Urinary bladder (tissue), 4 donors: ENCODE measurements around the gene ARHGAP20. TPM values are rescaled to one million over a fixed set of nuclear protein-coding genes. Genes with fewer than 3 reads are reported as not detected.

Experiments used
- DNase-seq: peaks from one replicate; pipeline ENCODE4 v3.0.0-alpha.2; 2015; ENCODE audit errors: extremely low spot score
- H3K27ac ChIP-seq: one replicate; pipeline ENCODE4 v1.5.1; 2013; ENCODE audit warnings: low read depth, mild to moderate bottlenecking, moderate library complexity
- H3K36me3 ChIP-seq: one replicate; pipeline ENCODE4 v1.6.1; 2013; ENCODE audit warnings: mild to moderate bottlenecking, moderate library complexity; ENCODE audit not compliant: insufficient read depth
- H3K4me1 ChIP-seq: one replicate; pipeline ENCODE4 v1.6.1; 2013; ENCODE audit warnings: mild to moderate bottlenecking, moderate library complexity; ENCODE audit not compliant: insufficient read depth
- H3K4me3 ChIP-seq: one replicate; pipeline ENCODE4 v1.5.1; 2013; ENCODE audit warnings: low read depth, low read length
- WGBS: extraction: QIAGEN DNeasy Blood & Tissue Kit; methylation state at CpG from one replicate; pipeline ENCODE4 v1.1.7; 2013; 5-methylcytosine and 5-hydroxymethylcytosine counted together
- polyA plus RNA-seq: library from polyadenylated mRNA; stranded (reverse); fragments of 200-250 nt; gene quantifications from one replicate; pipeline ENCODE4 v1.2.3, GENCODE V29; 2013
- total RNA-seq: library from RNA; depleted of rRNA; stranded (reverse); fragments of >200 nt; gene quantifications from one replicate; pipeline ENCODE4 v1.2.3, GENCODE V29; 2014
- donor health status: healthy with polysubstance abuse.
- donor health status: healthy.

ARHGAP20 gene
- total RNA-seq (23.0 TPM), polyA plus RNA-seq (5.7 TPM)

GRCh38 chr11:110711776-110712658 lies at the start of gene ARHGAP20:
TSS of gene ARHGAP20 (minus strand) at chr11:110712437. CDS start at chr11:110712231, 206 bp downstream.
- no peaks in the 10 kb centered on the region for H3K36me3 ChIP-seq
- under 1% methylated on average over 107 of the region's 109 CpGs for WGBS
- peak within 1 kb of the TSS; percentile 64 for H3K27ac ChIP-seq
- no peak for DNase-seq
- peak within 1 kb of the TSS; percentile 50 for H3K4me3 ChIP-seq
- H3K4me1 ChIP-seq: no peaks in the 10 kb centered on the region

- no peak for DNase-seq
- Histone ChIP-seq H3K4me1 (no peaks in the 10 kb centered on the region), H3K27ac (no peak overlapping the region), H3K36me3 (no peaks in the 10 kb centered on the region), H3K4me3 (no peak overlapping the region)
- 81% methylated on average over 1 of the region's 1 CpG for WGBS
Observed at GRCh38 chr11:110761991-110762390, 49.8 kb upstream of the ARHGAP20 start.

GRCh38 chr11:110761131-110761530 lies 48.9 kb upstream of the ARHGAP20 start:
- no peak overlapping the region for H3K27ac ChIP-seq
- WGBS: 97% methylated on average over 2 of the region's 2 CpGs
- H3K4me1 ChIP-seq: no peaks in the 10 kb centered on the region
- H3K4me3 ChIP-seq: no peak overlapping the region
- DNase-seq: no peak
- no peaks in the 10 kb centered on the region for H3K36me3 ChIP-seq

- Histone ChIP-seq H3K4me3 (no peak overlapping the region), H3K4me1 (no peaks in the 10 kb centered on the region), H3K36me3 (no peaks in the 10 kb centered on the region), H3K27ac (peak overlapping the region; percentile 10)
- WGBS: 14% methylated on average over 3 of the region's 3 CpGs
- no peak for DNase-seq
Observed at GRCh38 chr11:110759972-110760381, 47.7 kb upstream of the ARHGAP20 start.

DNA sequence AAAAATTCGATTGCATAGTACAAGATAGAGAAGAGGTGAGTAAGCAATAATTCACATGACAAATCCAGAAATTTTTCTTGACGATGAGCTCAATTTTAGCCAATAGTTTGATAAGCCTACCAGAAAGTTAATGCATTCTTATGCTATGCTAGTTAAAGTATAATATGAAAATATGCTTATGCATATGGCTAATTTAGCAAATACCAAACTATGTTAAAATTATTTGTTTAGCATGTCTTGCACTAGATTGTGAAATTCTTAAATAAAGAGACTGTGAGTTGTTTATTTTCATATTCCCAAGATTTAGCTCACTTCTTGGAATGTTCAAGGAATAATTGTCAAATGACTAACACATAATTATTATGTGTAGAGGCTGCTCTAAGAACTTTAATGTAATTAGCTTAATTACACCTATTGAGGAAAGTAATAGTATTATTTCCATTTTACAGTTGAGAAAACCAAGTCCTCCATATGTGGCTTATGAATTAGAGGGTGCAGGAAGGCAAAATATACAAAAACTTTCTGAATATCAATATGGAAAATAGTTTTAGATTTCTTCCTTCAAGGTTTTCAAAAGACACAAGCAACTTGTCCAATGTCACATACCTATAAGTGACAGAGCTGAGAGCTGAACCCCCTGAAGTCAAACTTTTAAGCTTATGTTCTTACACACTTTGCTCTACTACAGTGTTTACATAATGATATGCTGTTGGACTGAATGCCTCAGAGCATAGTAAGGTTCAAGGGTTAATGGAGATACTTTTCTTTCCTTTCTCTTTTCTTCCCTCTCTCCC lies 45.9 kb upstream of the ARHGAP20 start:
- H3K27ac ChIP-seq: no peak overlapping the region
- WGBS: 83% methylated on average over 2 of the region's 2 CpGs
- no peak overlapping the region for H3K4me3 ChIP-seq
- H3K4me1 ChIP-seq: no peaks in the 10 kb centered on the region
- DNase-seq: no peak
- no peaks in the 10 kb centered on the region for H3K36me3 ChIP-seq

- no peaks in the 10 kb centered on the region for H3K4me1 ChIP-seq
- H3K27ac ChIP-seq: no peak overlapping the region
- DNase-seq: no peak
- WGBS: 77% methylated on average over 5 of the region's 5 CpGs
- no peak overlapping the region for H3K4me3 ChIP-seq
- no peaks in the 10 kb centered on the region for H3K36me3 ChIP-seq
Observed at GRCh38 chr11:110757066-110757465, 44.8 kb upstream of the ARHGAP20 start.

DNA sequence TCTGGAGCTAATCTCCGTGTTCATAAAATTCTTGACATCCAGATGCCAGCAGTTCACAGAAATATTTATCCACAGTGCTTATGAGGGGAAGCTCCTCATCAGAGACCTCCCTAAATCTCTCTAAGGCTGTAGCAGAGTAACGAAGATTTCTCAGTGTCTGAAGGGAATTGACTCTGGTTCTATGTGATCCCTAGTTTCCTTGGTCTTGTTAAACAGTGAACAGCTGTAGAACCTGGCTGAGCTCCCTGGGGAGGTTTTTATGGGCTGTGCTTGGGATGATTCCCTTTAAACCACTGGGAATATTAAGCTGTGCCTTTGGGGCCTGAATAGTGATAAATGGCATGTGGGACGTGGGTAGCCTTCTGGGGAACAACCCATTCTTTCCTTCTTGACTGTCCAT lies 43.7 kb upstream of the ARHGAP20 start:
- no peak overlapping the region for H3K4me3 ChIP-seq
- H3K4me1 ChIP-seq: no peaks in the 10 kb centered on the region
- WGBS: 27% methylated on average over 3 of the region's 3 CpGs
- H3K27ac ChIP-seq: no peak overlapping the region
- H3K36me3 ChIP-seq: no peaks in the 10 kb centered on the region
- DNase-seq: no peak

DNA sequence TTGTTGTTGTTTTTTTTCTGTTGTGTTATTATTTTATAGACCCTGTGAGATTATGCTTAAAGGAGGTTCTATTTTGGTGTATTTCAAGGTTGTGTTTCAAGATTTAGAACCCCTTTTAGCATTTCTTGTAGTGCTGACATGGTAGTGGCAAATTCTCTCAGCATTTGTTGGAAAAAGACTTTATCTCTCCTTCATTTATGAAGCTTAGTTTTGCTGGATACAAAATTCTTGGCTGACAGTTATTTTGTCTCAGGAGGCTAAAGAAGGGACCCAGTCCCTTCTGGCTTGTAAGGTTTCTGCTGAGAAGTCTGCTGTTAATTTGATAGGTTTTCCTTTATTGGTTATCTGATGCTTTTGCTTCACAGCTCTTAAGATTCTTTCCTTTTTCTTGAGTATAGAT lies 40.7 kb upstream of the ARHGAP20 start:
- DNase-seq: no peak
- no peaks in the 10 kb centered on the region for H3K36me3 ChIP-seq
- no peaks in the 10 kb centered on the region for H3K4me1 ChIP-seq

GRCh38 chr11:110750100-110750499 lies 37.9 kb upstream of the ARHGAP20 start:
- no peak for DNase-seq
- Histone ChIP-seq H3K4me1 (no peaks in the 10 kb centered on the region), H3K36me3 (no peaks in the 10 kb centered on the region), H3K4me3 (no peak overlapping the region), H3K27ac (no peak overlapping the region)

More for the DNA sequence above, 40.7 kb upstream of the ARHGAP20 start:
- Histone ChIP-seq H3K4me3 (no peak overlapping the region), H3K27ac (no peak overlapping the region)

DNA sequence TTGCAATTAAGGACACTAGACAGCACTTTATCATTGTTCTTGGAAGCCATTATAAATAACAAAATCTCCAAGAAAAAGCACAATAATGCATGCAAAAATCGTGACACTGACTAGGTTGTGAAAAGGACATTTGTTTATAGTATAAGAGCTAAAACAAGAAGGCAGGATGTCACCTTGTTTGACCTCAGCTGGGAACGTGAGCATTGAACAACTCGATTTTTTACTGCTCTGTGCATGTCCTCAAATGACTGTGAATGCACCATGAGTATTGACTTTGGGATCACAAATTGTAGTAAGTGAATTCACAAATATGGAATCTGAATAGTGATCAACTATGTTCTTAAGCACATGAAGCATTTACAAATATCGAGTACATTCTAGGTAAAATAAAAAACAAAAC lies 35.3 kb upstream of the ARHGAP20 start:
- H3K4me3 ChIP-seq: no peak overlapping the region
- H3K4me1 ChIP-seq: no peaks in the 10 kb centered on the region
- no peak overlapping the region for H3K27ac ChIP-seq
- H3K36me3 ChIP-seq: no peaks in the 10 kb centered on the region
- DNase-seq: no peak
- 46% methylated on average over 4 of the region's 4 CpGs for WGBS

DNA sequence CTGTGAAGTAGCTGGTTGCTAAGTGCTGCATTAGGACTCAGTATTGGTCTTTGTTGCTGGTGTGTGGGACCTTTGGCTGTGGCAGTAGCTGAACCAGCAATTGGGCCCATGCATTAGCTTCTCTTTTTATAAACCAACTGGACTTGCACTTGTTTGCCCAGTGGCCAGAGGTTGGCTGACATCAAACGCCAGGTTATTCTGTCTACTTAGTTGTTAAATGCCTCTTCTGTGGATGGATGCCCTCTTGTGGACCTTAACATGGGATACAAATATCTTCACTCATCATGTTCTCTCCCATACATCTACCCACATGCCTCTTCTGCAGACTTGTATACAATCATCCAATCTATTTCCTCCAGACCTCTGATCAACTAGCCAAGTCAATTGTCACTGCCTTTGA lies 26.4 kb upstream of the ARHGAP20 start:
- Histone ChIP-seq H3K4me1 (no peaks in the 10 kb centered on the region), H3K4me3 (no peak overlapping the region), H3K36me3 (no peaks in the 10 kb centered on the region), H3K27ac (no peak overlapping the region)
- no peak for DNase-seq
- WGBS: 93% methylated on average over 1 of the region's 1 CpG

DNA sequence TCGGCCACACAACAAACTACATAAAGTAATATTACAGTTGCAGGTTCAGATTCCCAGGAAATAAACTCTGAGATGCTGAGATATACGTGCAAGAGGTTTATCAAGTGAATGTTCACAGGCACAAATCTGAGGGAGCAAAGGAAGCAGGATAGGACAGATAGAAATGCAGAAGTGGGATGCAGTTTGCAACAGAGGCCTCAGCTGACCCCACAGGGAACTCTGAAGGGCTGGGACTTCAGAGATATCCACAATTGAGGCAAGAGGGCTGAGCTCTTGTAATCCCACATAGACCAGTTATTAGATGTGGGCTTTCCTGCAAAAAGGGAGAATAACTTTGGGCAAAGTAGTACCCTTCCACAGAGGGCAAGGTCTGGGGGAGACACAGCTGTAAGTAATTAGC lies 25.4 kb upstream of the ARHGAP20 start:
- no peaks in the 10 kb centered on the region for H3K4me1 ChIP-seq
- H3K36me3 ChIP-seq: no peaks in the 10 kb centered on the region
- DNase-seq: no peak
- WGBS: 95% methylated on average over 2 of the region's 2 CpGs
- no peak overlapping the region for H3K4me3 ChIP-seq
- H3K27ac ChIP-seq: no peak overlapping the region

GRCh38 chr11:110736171-110736553 lies 23.9 kb upstream of the ARHGAP20 start:
- 57% methylated on average over 2 of the region's 2 CpGs for WGBS

More at GRCh38 chr11:110736171-110736553, 23.9 kb upstream of the ARHGAP20 start:
- H3K36me3 ChIP-seq: no peaks in the 10 kb centered on the region
- no peaks in the 10 kb centered on the region for H3K4me1 ChIP-seq
- H3K27ac ChIP-seq: no peak overlapping the region
- no peak for DNase-seq
- H3K4me3 ChIP-seq: no peak overlapping the region
